CD4-positive, alpha-beta memory T cell (primary cell): ENCODE measurements around the gene ZNF157. TPM values are rescaled to one million over a fixed set of nuclear protein-coding genes. Genes with fewer than 3 reads are reported as not detected.
"Not testable (repeated sequence)": the region's sequence is repeated elsewhere in the genome, so short reads cannot be mapped to it uniquely, and the experiment has no call there.

Source experiments
- CTCF ChIA-PET: fragments of 350-600 bp; sonication (Branson Sonifier 250); formaldehyde crosslinking; loops from one replicate; lab custom pipeline; 2021; ENCODE audit warnings: inconsistent platforms; ENCODE audit not compliant: partially characterized antibody; lab: Charles Lee
- POLR2A ChIA-PET: fragments of 350-600 bp; sonication (Branson Sonifier 250); formaldehyde crosslinking; loops from one replicate; lab custom pipeline; 2021; ENCODE audit not compliant: partially characterized antibody; lab: Charles Lee
- DNase-seq, 5 donors: peaks; one replicate each; pipeline versions ENCODE4 v3.0.0 to v3.0.0-alpha.2; 2020 to 2022; ENCODE audit warnings: mixed read lengths in 1 of 5
- H3K27ac ChIP-seq: one replicate; pipeline ENCODE4 v1.7.0; 2013; ENCODE audit warnings: low read depth, low read length
- H3K27me3 ChIP-seq: 2 replicates; pipeline ENCODE4 v1.7.0; 2013; ENCODE audit warnings: mild to moderate bottlenecking, low read length, moderate library complexity; ENCODE audit not compliant: insufficient read depth
- H3K36me3 ChIP-seq: 2 replicates; pipeline ENCODE4 v1.7.0; 2013; ENCODE audit warnings: mild to moderate bottlenecking, low read length, moderate library complexity; ENCODE audit not compliant: insufficient read depth
- H3K4me1 ChIP-seq: 2 replicates; pipeline ENCODE4 v1.7.0; 2013; ENCODE audit warnings: mild to moderate bottlenecking, low read length, moderate library complexity; ENCODE audit not compliant: insufficient read depth
- H3K4me3 ChIP-seq, 2 donors: one replicate each; pipeline ENCODE4 v1.7.0; 2013; ENCODE audit warnings: low read length in 2 of 2, mild to moderate bottlenecking in 1 of 2
- H3K9me3 ChIP-seq, 2 donors: one replicate each; pipeline ENCODE4 v1.7.0; 2013; ENCODE audit warnings: low read length in 2 of 2, control low read depth in 1 of 2; ENCODE audit not compliant: control insufficient read depth in 1 of 2
- H3K27ac Mint-ChIP-seq, 7 donors: one replicate each; pipeline ENCODE4 v1.8.0; 2020 to 2021; ENCODE audit warnings: mixed read lengths in 7 of 7, mild to moderate bottlenecking in 6 of 7, inconsistent platforms in 3 of 7, moderate library complexity in 3 of 7
- H3K27me3 Mint-ChIP-seq, 2 donors: one replicate each; pipeline ENCODE4 v1.8.0; 2020 to 2021; ENCODE audit warnings: mixed read lengths in 2 of 2
- H3K36me3 Mint-ChIP-seq, 2 donors: one replicate each; pipeline ENCODE4 v1.8.0; 2020 to 2021; ENCODE audit warnings: mixed read lengths in 2 of 2, inconsistent platforms in 1 of 2, mild to moderate bottlenecking in 1 of 2
- H3K4me1 Mint-ChIP-seq, 4 donors: one replicate each; pipeline ENCODE4 v1.8.0; 2020 to 2021; ENCODE audit warnings: mixed read lengths in 4 of 4, mild to moderate bottlenecking in 1 of 4
- H3K4me3 Mint-ChIP-seq, 8 donors: one replicate each; pipeline ENCODE4 v1.8.0; 2020 to 2021; ENCODE audit warnings: mixed read lengths in 8 of 8, mild to moderate bottlenecking in 7 of 8, moderate library complexity in 6 of 8, inconsistent platforms in 3 of 8
- H3K9me3 Mint-ChIP-seq, 8 donors: one replicate each; pipeline ENCODE4 v1.8.0; 2020 to 2021; ENCODE audit warnings: mixed read lengths in 8 of 8, mild to moderate bottlenecking in 5 of 8, inconsistent platforms in 3 of 8, moderate library complexity in 1 of 8
- intact Hi-C: fragments of 100-400 bp; cut with micrococcal nuclease; formaldehyde crosslinking; loops from one replicate; pipeline ENCODE4 v1.15.1; 2023
- polyA plus RNA-seq, 2 donors: library from polyadenylated mRNA; unstranded; fragments of 300-500 nt; fragmentation: Illumina TruSeq; gene quantifications; one replicate each; pipeline ENCODE4 v1.2.3, GENCODE V29; 2021
- total RNA-seq, 2 experiments: library from RNA; stranded (reverse); gene quantifications; one replicate each; pipeline ENCODE4 v1.2.3, GENCODE V29; 2021

The ZNF157 gene
- total and polyA plus RNA-seq, 4 experiments from 2014 or later: 0.22 to 1.00 (median 0.92) TPM

- intact Hi-C loops: no loop called here
- no peak overlapping the region for H3K4me3 ChIP-seq
- Mint-ChIP-seq H3K4me3 (no peak overlapping the region), H3K27me3 (no peaks in the 10 kb centered on the region), H3K27ac (no peak overlapping the region), H3K9me3 (peaks cover 0 to 7% (median 0%) of the 10 kb centered on the region in 8 donors), H3K4me1 (peaks cover 11 to 24% (median 17%) of the 10 kb centered on the region in 4 donors), H3K36me3 (no peaks in the 10 kb centered on the region)
- H3K36me3 ChIP-seq: no peaks in the 10 kb centered on the region
- no peak overlapping the region for H3K27ac ChIP-seq
- no peaks in the 10 kb centered on the region for H3K27me3 ChIP-seq
- ChIA-PET CTCF (interaction anchor here (1.8 kb wide), 1 partner anchor 24 kb away, joined by 9 read pairs; no protein-coding TSS in a partner anchor), POLR2A (no interaction called here)
- DNase-seq: no peak
- H3K4me1 ChIP-seq: peaks cover 12% of the 10 kb centered on the region
- H3K9me3 ChIP-seq: no peaks in the 10 kb centered on the region
These were observed 9.8 kb upstream of the ZNF157 start for GRCh38 chrX:47360423-47361179.

- intact Hi-C loops: no loop called here
These were observed 8.6 kb upstream of the ZNF157 start for GRCh38 chrX:47361538-47362511.

GRCh38 chrX:47366041-47366722 is 4.2 kb upstream of the ZNF157 start:
- Mint-ChIP-seq H3K27ac (peak overlapping the region; percentile 90 to 98 (median 96)), H3K27me3 (no peaks in the 10 kb centered on the region), H3K4me3 (peak overlapping the region; percentile 84 to 97 (median 92)), H3K4me1 (peaks cover 11 to 25% (median 16%) of the 10 kb centered on the region in 4 donors), H3K9me3 (peaks cover 0 to 1% (median 0%) of the 10 kb centered on the region in 8 donors), H3K36me3 (no peaks in the 10 kb centered on the region)
- H3K9me3 ChIP-seq: no peaks in the 10 kb centered on the region
- H3K27ac ChIP-seq: peak overlapping the region; percentile 57
- no peaks in the 10 kb centered on the region for H3K27me3 ChIP-seq
- H3K36me3 ChIP-seq: no peaks in the 10 kb centered on the region
- H3K4me1 ChIP-seq: peaks cover 10% of the 10 kb centered on the region
- POLR2A ChIA-PET: interaction anchor here (0.6 to 1.2 kb wide), 3 partner anchors 10 to 221 kb away, joined by 3 read pairs; partner anchors contain the start of genes NDUFB11 and RBM10
- DNase-seq: peak; percentile 71 to 86 (median 78)
- CTCF ChIA-PET: interaction anchor here (1.6 kb wide), 1 partner anchor 18 kb away, joined by 3 read pairs; no protein-coding TSS in a partner anchor
- intact Hi-C loops: loop anchor here (1.0 to 5.0 kb wide), 3 partner anchors 134 to 173 kb away; partner anchors contain the start of genes CDK16, UBA1 and USP11
- H3K4me3 ChIP-seq: peak overlapping the region; percentile 11 to 68

More at GRCh38 chrX:47361538-47362511, 8.6 kb upstream of the ZNF157 start:
- DNase-seq: peak; percentile 22 to 66 (median 38)
- H3K4me1 ChIP-seq: peaks cover 17% of the 10 kb centered on the region
- H3K27me3 ChIP-seq: no peaks in the 10 kb centered on the region
- H3K4me3 Mint-ChIP-seq: peak overlapping the region in 5 of 8 donors; percentile 4 to 66 (median 36)
- peaks cover 18 to 34% (median 25%) of the 10 kb centered on the region in 4 donors for H3K4me1 Mint-ChIP-seq
- peak overlapping the region in 6 of 7 donors; percentile 52 to 74 (median 60) for H3K27ac Mint-ChIP-seq
- H3K9me3 Mint-ChIP-seq: peaks cover 0 to 4% (median 0%) of the 10 kb centered on the region in 8 donors
- H3K27ac ChIP-seq: no peak overlapping the region
- H3K27me3 Mint-ChIP-seq: no peaks in the 10 kb centered on the region
- no peaks in the 10 kb centered on the region for H3K36me3 ChIP-seq
- no peaks in the 10 kb centered on the region for H3K9me3 ChIP-seq
- H3K36me3 Mint-ChIP-seq: no peaks in the 10 kb centered on the region
- no peak overlapping the region for H3K4me3 ChIP-seq
- CTCF ChIA-PET: interaction anchor here (1.8 kb wide), 1 partner anchor 22 kb away, joined by 9 read pairs; no protein-coding TSS in a partner anchor
- POLR2A ChIA-PET: interaction anchor here (1.0 kb wide), 1 partner anchor 223 kb away, joined by 3 read pairs; no protein-coding TSS in a partner anchor

GRCh38 chrX:47373198-47373597 is 2.8 kb downstream of the ZNF157 start:
- Histone ChIP-seq H3K27me3 (no peaks in the 10 kb centered on the region), H3K9me3 (no peaks in the 10 kb centered on the region), H3K36me3 (no peaks in the 10 kb centered on the region), H3K4me3 (no peak overlapping the region), H3K27ac (no peak overlapping the region), H3K4me1 (no peaks in the 10 kb centered on the region)
- POLR2A ChIA-PET: no interaction called here
- H3K36me3 Mint-ChIP-seq: peaks cover 0 to 3% of the 10 kb centered on the region in 2 donors
- H3K4me1 Mint-ChIP-seq: no peaks in the 10 kb centered on the region
- H3K9me3 Mint-ChIP-seq: no peaks in the 10 kb centered on the region
- H3K27me3 Mint-ChIP-seq: no peaks in the 10 kb centered on the region
- H3K4me3 Mint-ChIP-seq: no peak overlapping the region
- no peak for DNase-seq
- CTCF ChIA-PET: interaction anchor here (1.4 kb wide), 1 partner anchor 15 kb away, joined by 3 read pairs; no protein-coding TSS in a partner anchor
- H3K27ac Mint-ChIP-seq: no peak overlapping the region
- intact Hi-C loops: no loop called here

GRCh38 chrX:47380268-47380667 is 9.9 kb downstream of the ZNF157 start:
- no peak overlapping the region for H3K27ac ChIP-seq
- POLR2A ChIA-PET: interaction anchor here (1.0 to 1.4 kb wide), 3 partner anchors 147 to 189 kb away, joined by 3 to 7 read pairs (median 4); partner anchors contain the start of genes CDK16 and USP11
- Mint-ChIP-seq H3K9me3 (peaks cover 0 to 3% (median 0%) of the 10 kb centered on the region in 8 donors), H3K27me3 (no peaks in the 10 kb centered on the region), H3K4me1 (peaks cover 9 to 21% (median 14%) of the 10 kb centered on the region in 4 donors), H3K36me3 (no peaks in the 10 kb centered on the region), H3K4me3 (peak overlapping the region; percentile 72 to 85 (median 79)), H3K27ac (peak overlapping the region; percentile 75 to 93 (median 81))
- intact Hi-C loops: loop anchor here (5.0 to 10.0 kb wide), 3 partner anchors 68 to 275 kb away; partner anchors contain the start of genes ELK1, RBM10 and UXT
- DNase-seq: peak; percentile 77 to 86 (median 84)
- no peak overlapping the region for H3K4me3 ChIP-seq
- peaks cover 18% of the 10 kb centered on the region for H3K4me1 ChIP-seq
- H3K36me3 ChIP-seq: no peaks in the 10 kb centered on the region
- CTCF ChIA-PET: no interaction called here
- no peaks in the 10 kb centered on the region for H3K27me3 ChIP-seq
- H3K9me3 ChIP-seq: no peaks in the 10 kb centered on the region

GRCh38 chrX:47380837-47381236 is 10.5 kb downstream of the ZNF157 start:
- POLR2A ChIA-PET: interaction anchor here (1.4 kb wide), 2 partner anchors 148 to 190 kb away, joined by 4 to 7 read pairs; partner anchors contain the start of gene USP11
- H3K4me1 Mint-ChIP-seq: peaks cover 9 to 21% (median 14%) of the 10 kb centered on the region in 4 donors
- H3K36me3 Mint-ChIP-seq, H3K27me3 ChIP-seq, H3K27ac ChIP-seq, H3K27me3 Mint-ChIP-seq, DNase-seq, H3K36me3 ChIP-seq, H3K4me3 ChIP-seq, H3K9me3 ChIP-seq, CTCF ChIA-PET, H3K9me3 Mint-ChIP-seq: not testable (repeated sequence)
- peak overlapping the region in 4 of 8 donors; percentile 21 to 58 (median 43) for H3K4me3 Mint-ChIP-seq
- H3K4me1 ChIP-seq: peaks cover 18% of the 10 kb centered on the region
- intact Hi-C loops: loop anchor here (5.0 to 10.0 kb wide), 3 partner anchors 69 to 274 kb away; partner anchors contain the start of genes ELK1, RBM10 and UXT
- peak overlapping the region in 2 of 7 donors; percentile 75 to 91 for H3K27ac Mint-ChIP-seq
